Suppressor macrophage (primary cell): ENCODE measurements around the gene MSRB2.
"Not testable (repeated sequence)": the region's sequence is repeated elsewhere in the genome, so short reads cannot be mapped to it uniquely, and the experiment has no call there.

ENCODE experiments used
- DNase-seq, 4 experiments: peaks; one replicate each; pipeline ENCODE4 v3.0.0-alpha.2; 2020 to 2022
- total RNA-seq, 17 experiments: gene quantifications; one replicate each; lab custom pipeline; 2026; ENCODE audit warnings: mixed read lengths in 6 of 17, inconsistent platforms in 3 of 17; lab: John Stamatoyannopoulos, UW

MSRB2 gene
- 2.6 to 11.3 (median 6.9) reads per million in 17 experiments for total RNA-seq

GRCh38 chr10:23095404-23095965, at the start of gene MSRB2:
Gene MSRB2, plus strand, starts transcription at chr10:23095579. Its CDS starts 30 bp downstream, at chr10:23095609.
- peak; percentile 66 to 90 (median 78) for DNase-seq

GRCh38 chr10:23046027-23046426, 49.4 kb upstream of the MSRB2 start:
- no peak for DNase-seq

- DNase-seq: no peak
Measured at GRCh38 chr10:23047201-23048050, 48.0 kb upstream of the MSRB2 start.

GRCh38 chr10:23048191-23048590, 47.2 kb upstream of the MSRB2 start:
- DNase-seq: no peak

- DNase-seq: no peak
Measured at GRCh38 chr10:23051278-23051677, 44.1 kb upstream of the MSRB2 start.

GRCh38 chr10:23051855-23052331, 43.5 kb upstream of the MSRB2 start:
- no peak for DNase-seq

GRCh38 chr10:23053036-23053435, 42.3 kb upstream of the MSRB2 start:
- DNase-seq: peak in 2 of 4 experiments; percentile 8 to 36

GRCh38 chr10:23055424-23056185, 39.8 kb upstream of the MSRB2 start:
- DNase-seq: no peak

- no peak for DNase-seq
Measured at GRCh38 chr10:23056186-23056579, 39.2 kb upstream of the MSRB2 start.

- DNase-seq: no peak
Measured at GRCh38 chr10:23058366-23058765, 37.0 kb upstream of the MSRB2 start.

- DNase-seq: no peak
Measured at GRCh38 chr10:23060918-23061317, 34.5 kb upstream of the MSRB2 start.

GRCh38 chr10:23063045-23063972, 32.1 kb upstream of the MSRB2 start:
- DNase-seq: no peak

- DNase-seq: no peak
Measured at GRCh38 chr10:23063973-23064812, 31.2 kb upstream of the MSRB2 start.

- DNase-seq: not testable (repeated sequence)
Measured at GRCh38 chr10:23064813-23065114, 30.6 kb upstream of the MSRB2 start.

GRCh38 chr10:23065181-23065948, 30.0 kb upstream of the MSRB2 start:
- no peak for DNase-seq

- no peak for DNase-seq
Measured at GRCh38 chr10:23067337-23067736, 28.0 kb upstream of the MSRB2 start.

GRCh38 chr10:23067939-23068775, 27.2 kb upstream of the MSRB2 start:
- peak; percentile 76 to 89 (median 82) for DNase-seq

GRCh38 chr10:23069019-23069815, 26.2 kb upstream of the MSRB2 start:
- DNase-seq: no peak
